GM23248 (cell line): ENCODE results near the gene ATP8A2.

Experiments used
- EZH2 ChIP-seq: fragments of 200-600 bp; sonication (generic); IDR thresholded peaks from 2 replicates; pipeline ENCODE4 v1.6.1; 2018; ENCODE audit warnings: antibody characterized with exemption, mild to moderate bottlenecking; ENCODE audit not compliant: insufficient read depth, poor library complexity, severe bottlenecking
- EZH2phosphoT487 ChIP-seq: fragments of 200-600 bp; sonication (generic); IDR thresholded peaks from 2 replicates; pipeline ENCODE4 v1.6.1; 2018; ENCODE audit warnings: antibody characterized with exemption, moderate library complexity, mild to moderate bottlenecking, low read depth; ENCODE audit not compliant: insufficient read depth

DNA sequence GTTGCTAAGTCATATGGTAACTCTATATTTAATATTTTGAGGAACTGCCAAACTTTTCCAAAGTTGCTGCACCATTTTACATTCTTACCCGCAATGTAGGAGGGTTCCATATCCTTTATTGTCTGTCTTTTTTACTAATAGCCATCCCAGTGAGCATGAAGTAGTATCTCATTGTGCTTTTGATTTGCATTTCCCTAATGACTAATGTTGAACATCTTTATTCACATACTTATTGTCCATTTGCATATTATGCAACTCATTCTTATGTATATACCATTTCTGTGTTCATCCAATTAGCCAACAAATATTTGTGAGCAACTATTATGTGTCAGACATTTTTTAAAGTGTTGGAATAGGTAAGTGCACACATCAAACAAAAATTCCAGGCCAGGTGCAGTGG is 20.4 kb upstream of the ATP8A2 start:
- TF ChIP-seq EZH2: no peak
- no peak for TF ChIP-seq EZH2phosphoT487
